IMR-90 (cell line): ENCODE results near the gene SRXN1.

ENCODE experiments used
- BHLHE40 ChIP-seq: fragments of 150-350 bp; IDR thresholded peaks from 2 replicates; pipeline ENCODE4 v1.6.1; 2016; ENCODE audit warnings: mild to moderate bottlenecking, low read depth, low read length
- CEBPB ChIP-seq: IDR thresholded peaks from 2 replicates; pipeline ENCODE4 v1.6.1; 2012; ENCODE audit warnings: low read depth, low read length, improper control_type of control experiment
- CHD1 ChIP-seq: IDR thresholded peaks from 2 replicates; pipeline ENCODE4 v1.6.1; 2012; ENCODE audit warnings: low read depth, low read length, improper control_type of control experiment
- CTCF ChIP-seq: conservative IDR thresholded peaks from 2 replicates; pipeline ENCODE4 v1.5.1; 2012; ENCODE audit warnings: mild to moderate bottlenecking, low read depth, low read length, improper control_type of control experiment
- ELK1 ChIP-seq: fragments of 150-350 bp; IDR thresholded peaks from 2 replicates; pipeline ENCODE4 v1.6.1; 2016; ENCODE audit warnings: low read depth, mild to moderate bottlenecking, low read length, moderate library complexity, borderline replicate concordance
- FOS ChIP-seq: fragments of 150-350 bp; IDR thresholded peaks from 2 replicates; pipeline ENCODE4 v1.6.1; 2016; ENCODE audit warnings: low read depth, low read length
- MAFK ChIP-seq: IDR thresholded peaks from 2 replicates; pipeline ENCODE4 v1.6.1; 2012; ENCODE audit warnings: low read depth, low read length, improper control_type of control experiment
- MAZ ChIP-seq: IDR thresholded peaks from 2 replicates; pipeline ENCODE4 v1.6.1; 2012; ENCODE audit warnings: low read depth, mild to moderate bottlenecking, low read length, improper control_type of control experiment, moderate library complexity, borderline replicate concordance
- MXI1 ChIP-seq: IDR thresholded peaks from 2 replicates; pipeline ENCODE4 v1.6.1; 2012; ENCODE audit warnings: low read depth, mild to moderate bottlenecking, low read length, moderate library complexity, borderline replicate concordance
- POLR2A ChIP-seq: IDR thresholded peaks from 2 replicates; pipeline ENCODE4 v1.6.1; 2012; ENCODE audit warnings: mild to moderate bottlenecking, low read depth, low read length
- RAD21 ChIP-seq: IDR thresholded peaks from 2 replicates; pipeline ENCODE4 v1.6.1; 2012; ENCODE audit warnings: low read length, improper control_type of control experiment
- RFX5 ChIP-seq: IDR thresholded peaks from 2 replicates; pipeline ENCODE4 v1.8.0; 2012; ENCODE audit warnings: low read depth, mild to moderate bottlenecking, low read length, moderate library complexity
- SMC3 ChIP-seq: fragments of 150-350 bp; IDR thresholded peaks from 2 replicates; pipeline ENCODE4 v1.6.1; 2016; ENCODE audit warnings: low read depth, mild to moderate bottlenecking, antibody characterized with exemption, low read length, moderate library complexity
- USF2 ChIP-seq: fragments of 150-350 bp; IDR thresholded peaks from 2 replicates; pipeline ENCODE4 v1.6.1; 2017; ENCODE audit warnings: mild to moderate bottlenecking, antibody characterized with exemption, low read length, low read depth

- no peak for TF ChIP-seq SMC3
- no peak for TF ChIP-seq RFX5
- no peak for TF ChIP-seq CTCF
- no peak for TF ChIP-seq POLR2A
- TF ChIP-seq MXI1 = no peak
- TF ChIP-seq RAD21 = no peak
- TF ChIP-seq CHD1 = no peak
- no peak for TF ChIP-seq MAFK
- no peak for TF ChIP-seq CEBPB
- TF ChIP-seq USF2 = no peak
- no peak for TF ChIP-seq ELK1
- TF ChIP-seq MAZ = no peak
- TF ChIP-seq FOS = no peak
- TF ChIP-seq BHLHE40 = no peak
These were observed 29.3 kb downstream of the SRXN1 start for GRCh38 chr20:623704-624103.
